Heart left ventricle (tissue), 13 donors: Measurements from ENCODE around the gene GRAMD1B.

Experiments
- POLR2A ChIP-seq, 2 donors: fragments of 450-650 bp; IDR thresholded peaks; one replicate each; pipeline ENCODE4 v1.6.1; 2017; ENCODE audit warnings: antibody characterized with exemption in 2 of 2, mild to moderate bottlenecking in 2 of 2, moderate library complexity in 2 of 2
- TF ChIP-seq, protein P1 (sequence below), 12 donors: fragments of 200-600 bp; sonication (generic) in 4 of 12; IDR thresholded peaks; one replicate each; pipeline versions ENCODE4 v1.5.0 to v1.8.0; 2018 to 2022; ENCODE audit warnings: antibody characterized with exemption in 12 of 12, mild to moderate bottlenecking in 5 of 12
- donor health status: ischemic (EF 13 %, LVEDD 7.1; RV severe dilation, severe dysfunction).
- donor health status: DM: no; HTN: yes; CAD: no.
- donor health status: DM: no; HTN: no; CAD: no.
- donor health status: ischemic (EF 25% LVEDD 6.9; RV normal size, moderate dysfunction).
- donor health status: ischemic (EF 25% LVEDD 5.7; RV mildly dilated, moderate dysfunction).
- donor health status: ischemic (EF 35%, LVEDD 5.7; RV mildly dilated, moderate dysfunction).
- donor health status: nonischemic (EF 11% LVEDD 7.7; RV severe dilation, severe dysfunction).
- donor health status: DM: yes; HTN: yes; CAD: no.
- donor health status: PGD.
- donor health status: ischemic (EF 29% LVEDD 5.4; RV normal size, mild dysfunction).
- donor health status: nonischemic (EF 23%, LVEDD 6.1; RV moderate dilation, normal function).

- TF ChIP-seq POLR2A (IDR thresholded peaks at IDR 0.05): no peak
- TF ChIP-seq, protein P1, sequence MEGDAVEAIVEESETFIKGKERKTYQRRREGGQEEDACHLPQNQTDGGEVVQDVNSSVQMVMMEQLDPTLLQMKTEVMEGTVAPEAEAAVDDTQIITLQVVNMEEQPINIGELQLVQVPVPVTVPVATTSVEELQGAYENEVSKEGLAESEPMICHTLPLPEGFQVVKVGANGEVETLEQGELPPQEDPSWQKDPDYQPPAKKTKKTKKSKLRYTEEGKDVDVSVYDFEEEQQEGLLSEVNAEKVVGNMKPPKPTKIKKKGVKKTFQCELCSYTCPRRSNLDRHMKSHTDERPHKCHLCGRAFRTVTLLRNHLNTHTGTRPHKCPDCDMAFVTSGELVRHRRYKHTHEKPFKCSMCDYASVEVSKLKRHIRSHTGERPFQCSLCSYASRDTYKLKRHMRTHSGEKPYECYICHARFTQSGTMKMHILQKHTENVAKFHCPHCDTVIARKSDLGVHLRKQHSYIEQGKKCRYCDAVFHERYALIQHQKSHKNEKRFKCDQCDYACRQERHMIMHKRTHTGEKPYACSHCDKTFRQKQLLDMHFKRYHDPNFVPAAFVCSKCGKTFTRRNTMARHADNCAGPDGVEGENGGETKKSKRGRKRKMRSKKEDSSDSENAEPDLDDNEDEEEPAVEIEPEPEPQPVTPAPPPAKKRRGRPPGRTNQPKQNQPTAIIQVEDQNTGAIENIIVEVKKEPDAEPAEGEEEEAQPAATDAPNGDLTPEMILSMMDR (IDR thresholded peaks at IDR 0.05): no peak
These were observed 131.3 kb downstream of the GRAMD1B start for GRCh38 chr11:123561431-123561800.
